ENCODE results near the gene FNIP2. TPM values are rescaled to one million over a fixed set of nuclear protein-coding genes. Genes with fewer than 3 reads are reported as not detected.
"Not testable (repeated sequence)": the region's sequence is repeated elsewhere in the genome, so short reads cannot be mapped to it uniquely, and the experiment has no call there.

FNIP2 gene
- total and polyA plus RNA-seq, 2 donors (not counting 1 experiment from before 2014, with no cell fraction given), result 16.9 to 36.8 TPM

DNA sequence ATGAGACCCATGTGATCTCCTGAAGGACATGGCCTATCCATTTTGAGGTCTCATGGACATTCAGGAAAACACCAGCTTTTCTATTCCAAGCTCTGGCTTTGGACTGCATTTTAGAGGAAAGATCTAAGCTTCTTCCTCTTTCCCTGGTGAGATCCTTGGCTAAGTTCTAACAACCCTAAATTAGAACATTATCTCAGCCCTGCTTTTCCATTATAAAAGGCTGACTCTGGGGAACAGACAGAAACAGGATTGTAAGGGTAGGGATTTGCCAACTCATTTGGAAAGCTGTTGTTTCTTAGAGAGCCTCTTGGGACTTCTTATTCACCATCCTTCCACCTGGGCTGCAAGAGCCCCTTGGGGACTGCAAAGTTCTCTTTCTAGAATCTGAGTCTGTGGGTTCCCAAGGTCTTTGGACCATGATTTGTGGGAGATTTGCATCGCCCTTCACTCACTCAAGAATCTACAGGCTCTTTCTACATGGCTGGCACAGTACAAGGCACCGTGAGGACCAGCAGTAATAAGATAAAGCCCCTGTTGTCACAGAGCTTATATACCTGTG is 146.9 kb downstream of the FNIP2 start:
- Histone ChIP-seq H4K20me1 (ENCODE audit: control insufficient read depth, extremely low read depth, insufficient read depth, low read length) (no peaks in the 10 kb centered on the region), H2AFZ (ENCODE audit: low read length) (no peak overlapping the region), H3K4me2 (ENCODE audit: extremely low read depth, insufficient read depth, low read length) (no peak overlapping the region), H3K4me1 (ENCODE audit: control insufficient read depth, extremely low read depth, insufficient read depth, low read length) (peaks cover 10% of the 10 kb centered on the region), H3K36me3 (ENCODE audit: control insufficient read depth, insufficient read depth, low read length) (no peaks in the 10 kb centered on the region), H3K9ac (ENCODE audit: insufficient read depth, low read length) (no peak overlapping the region), H3K27me3 (ENCODE audit: control insufficient read depth, insufficient read depth, low read length) (no peaks in the 10 kb centered on the region), H3K27ac (ENCODE audit: insufficient read depth, low read length) (no peak overlapping the region), H3K4me3 (replicated peaks in 1 of 4; ENCODE audit: control extremely low read depth in 1 of 4, insufficient read depth in 1 of 4, low read depth in 3 of 4, low read length in 4 of 4) (no peak overlapping the region), H3K9me3 (ENCODE audit: control insufficient read depth, insufficient read depth, low read depth, low read length) (no peaks in the 10 kb centered on the region), H3K79me2 (ENCODE audit: control insufficient read depth, insufficient read depth, low read length) (no peaks in the 10 kb centered on the region)
- DNase-seq (ENCODE audit: low read depth in 2 of 2), result no peak
- no peak for TF ChIP-seq EZH2 (IDR thresholded peaks at IDR 0.05; ENCODE audit: low read length, missing control alignments)
- TF ChIP-seq, protein P1, sequence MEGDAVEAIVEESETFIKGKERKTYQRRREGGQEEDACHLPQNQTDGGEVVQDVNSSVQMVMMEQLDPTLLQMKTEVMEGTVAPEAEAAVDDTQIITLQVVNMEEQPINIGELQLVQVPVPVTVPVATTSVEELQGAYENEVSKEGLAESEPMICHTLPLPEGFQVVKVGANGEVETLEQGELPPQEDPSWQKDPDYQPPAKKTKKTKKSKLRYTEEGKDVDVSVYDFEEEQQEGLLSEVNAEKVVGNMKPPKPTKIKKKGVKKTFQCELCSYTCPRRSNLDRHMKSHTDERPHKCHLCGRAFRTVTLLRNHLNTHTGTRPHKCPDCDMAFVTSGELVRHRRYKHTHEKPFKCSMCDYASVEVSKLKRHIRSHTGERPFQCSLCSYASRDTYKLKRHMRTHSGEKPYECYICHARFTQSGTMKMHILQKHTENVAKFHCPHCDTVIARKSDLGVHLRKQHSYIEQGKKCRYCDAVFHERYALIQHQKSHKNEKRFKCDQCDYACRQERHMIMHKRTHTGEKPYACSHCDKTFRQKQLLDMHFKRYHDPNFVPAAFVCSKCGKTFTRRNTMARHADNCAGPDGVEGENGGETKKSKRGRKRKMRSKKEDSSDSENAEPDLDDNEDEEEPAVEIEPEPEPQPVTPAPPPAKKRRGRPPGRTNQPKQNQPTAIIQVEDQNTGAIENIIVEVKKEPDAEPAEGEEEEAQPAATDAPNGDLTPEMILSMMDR (conservative IDR thresholded peaks at IDR 0.05 in 1 of 2, IDR thresholded peaks at IDR 0.05 in 1 of 2; ENCODE audit: low read depth in 1 of 2, low read length in 2 of 2), result no peak

DNA sequence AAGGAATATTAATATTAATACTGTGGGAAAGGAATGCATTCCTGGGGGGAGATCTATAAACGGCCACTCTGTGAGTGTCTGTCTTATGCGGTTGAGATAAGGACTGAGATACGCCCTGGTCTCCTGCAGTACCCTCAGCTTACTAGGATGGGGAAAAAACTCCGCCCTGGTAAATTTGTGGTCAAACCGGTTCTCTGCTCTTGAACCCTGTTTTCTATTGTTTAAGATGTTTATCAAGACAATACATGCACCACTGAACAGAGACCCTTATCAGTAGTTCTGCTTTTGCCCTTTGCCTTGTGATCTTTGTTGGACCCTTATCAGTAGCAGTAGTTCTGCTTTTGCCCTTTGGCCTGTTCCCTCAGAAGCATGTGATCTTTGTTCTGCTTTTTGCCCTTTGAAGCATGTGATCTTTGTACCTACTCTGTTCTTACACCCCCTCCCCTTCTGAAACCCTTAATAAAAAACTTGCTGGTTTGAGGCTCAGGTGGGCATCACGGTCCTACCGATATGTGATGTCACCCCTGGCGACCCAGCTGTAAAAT is 151.7 kb downstream of the FNIP2 start:
- not testable (repeated sequence) for H3K27me3 ChIP-seq (ENCODE audit: control insufficient read depth, insufficient read depth, low read length); DNase-seq (ENCODE audit: low read depth in 2 of 2); H3K36me3 ChIP-seq (ENCODE audit: control insufficient read depth, insufficient read depth, low read length); H3K4me1 ChIP-seq (ENCODE audit: control insufficient read depth, extremely low read depth, insufficient read depth, low read length); H3K9me3 ChIP-seq (ENCODE audit: control insufficient read depth, insufficient read depth, low read depth, low read length); H3K4me2 ChIP-seq (ENCODE audit: extremely low read depth, insufficient read depth, low read length); H3K4me3 ChIP-seq (replicated peaks in 1 of 4; ENCODE audit: control extremely low read depth in 1 of 4, insufficient read depth in 1 of 4, low read depth in 3 of 4, low read length in 4 of 4); H4K20me1 ChIP-seq (ENCODE audit: control insufficient read depth, extremely low read depth, insufficient read depth, low read length); H3K79me2 ChIP-seq (ENCODE audit: control insufficient read depth, insufficient read depth, low read length); H3K27ac ChIP-seq (ENCODE audit: insufficient read depth, low read length); H3K9ac ChIP-seq (ENCODE audit: insufficient read depth, low read length); H2AFZ ChIP-seq (ENCODE audit: low read length)

DNA sequence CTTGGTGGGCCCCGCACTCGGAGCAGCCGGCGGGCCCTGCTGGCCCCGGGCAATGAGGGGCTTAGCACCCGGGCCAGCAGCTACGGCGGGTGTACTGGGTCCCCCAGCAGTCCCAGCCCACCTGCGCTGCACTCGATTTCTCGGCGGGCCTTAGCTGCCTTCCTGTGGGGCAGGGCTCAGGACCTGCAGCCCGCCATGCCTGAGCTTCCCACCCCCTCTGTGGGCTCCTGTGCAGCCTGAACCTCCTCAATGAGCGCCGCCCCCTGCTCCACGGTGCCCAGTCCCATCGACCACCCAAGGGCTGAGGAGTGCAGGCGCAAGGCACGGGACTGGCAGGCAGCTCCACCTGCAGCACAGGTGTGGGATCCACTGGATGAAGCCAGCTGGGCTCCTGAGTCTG is 158.9 kb downstream of the FNIP2 start:
- not testable (repeated sequence) for H4K20me1 ChIP-seq (ENCODE audit: control insufficient read depth, extremely low read depth, insufficient read depth, low read length); H3K4me2 ChIP-seq (ENCODE audit: extremely low read depth, insufficient read depth, low read length); H3K9me3 ChIP-seq (ENCODE audit: control insufficient read depth, insufficient read depth, low read depth, low read length); H3K79me2 ChIP-seq (ENCODE audit: control insufficient read depth, insufficient read depth, low read length); DNase-seq (ENCODE audit: low read depth in 2 of 2); H3K4me3 ChIP-seq (replicated peaks in 1 of 4; ENCODE audit: control extremely low read depth in 1 of 4, insufficient read depth in 1 of 4, low read depth in 3 of 4, low read length in 4 of 4); H3K36me3 ChIP-seq (ENCODE audit: control insufficient read depth, insufficient read depth, low read length); H3K27me3 ChIP-seq (ENCODE audit: control insufficient read depth, insufficient read depth, low read length); H3K4me1 ChIP-seq (ENCODE audit: control insufficient read depth, extremely low read depth, insufficient read depth, low read length); H3K9ac ChIP-seq (ENCODE audit: insufficient read depth, low read length); H3K27ac ChIP-seq (ENCODE audit: insufficient read depth, low read length); H2AFZ ChIP-seq (ENCODE audit: low read length)

DNA sequence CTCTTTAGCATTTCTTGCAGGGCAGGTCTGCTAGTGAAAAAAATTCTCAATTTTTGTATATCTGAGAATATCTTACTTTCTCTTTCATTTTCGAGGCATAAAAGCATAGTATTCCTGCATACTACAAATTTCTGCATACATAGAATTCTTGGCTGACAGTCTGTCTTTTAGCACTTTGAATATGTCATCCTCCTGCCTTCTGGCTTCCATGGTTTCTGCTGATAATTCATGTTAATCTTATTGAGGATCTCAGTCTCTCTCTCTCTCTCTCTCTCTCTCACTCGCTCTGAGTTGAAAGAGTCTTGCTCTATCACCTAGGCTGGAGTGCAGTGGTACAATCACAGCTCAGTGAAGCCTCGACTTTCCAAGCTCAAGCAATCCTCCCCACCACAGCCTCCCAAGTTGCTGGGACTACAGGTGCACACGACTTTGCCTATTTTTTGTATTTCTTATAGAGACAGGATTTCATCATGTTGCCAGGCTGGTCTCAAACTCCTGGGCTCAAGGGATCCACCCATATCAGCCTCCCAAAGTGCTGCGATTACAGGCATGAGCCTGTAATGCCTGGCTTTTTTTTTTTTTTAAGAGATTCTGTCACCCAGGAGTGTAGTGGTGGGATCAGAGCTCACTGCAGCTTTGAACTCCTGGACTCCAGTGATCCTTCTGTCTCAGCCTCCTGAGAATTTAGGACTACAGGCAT is 161.3 kb downstream of the FNIP2 start:
- H3K4me1 ChIP-seq (ENCODE audit: control insufficient read depth, extremely low read depth, insufficient read depth, low read length), result no peaks in the 10 kb centered on the region
- H3K27me3 ChIP-seq (ENCODE audit: control insufficient read depth, insufficient read depth, low read length), result no peaks in the 10 kb centered on the region
- peak overlapping the region; percentile 34 for H3K4me2 ChIP-seq (ENCODE audit: extremely low read depth, insufficient read depth, low read length)
- no peak for DNase-seq (ENCODE audit: low read depth in 2 of 2)
- peak overlapping the region in 2 of 4 experiments; percentile 1 to 2 for H3K4me3 ChIP-seq (replicated peaks in 1 of 4; ENCODE audit: control extremely low read depth in 1 of 4, insufficient read depth in 1 of 4, low read depth in 3 of 4, low read length in 4 of 4)
- no peak overlapping the region for H3K27ac ChIP-seq (ENCODE audit: insufficient read depth, low read length)
- no peaks in the 10 kb centered on the region for H3K36me3 ChIP-seq (ENCODE audit: control insufficient read depth, insufficient read depth, low read length)
- no peak overlapping the region for H2AFZ ChIP-seq (ENCODE audit: low read length)
- H3K9ac ChIP-seq (ENCODE audit: insufficient read depth, low read length), result no peak overlapping the region
- no peaks in the 10 kb centered on the region for H3K79me2 ChIP-seq (ENCODE audit: control insufficient read depth, insufficient read depth, low read length)
- no peaks in the 10 kb centered on the region for H3K9me3 ChIP-seq (ENCODE audit: control insufficient read depth, insufficient read depth, low read depth, low read length)
- H4K20me1 ChIP-seq (ENCODE audit: control insufficient read depth, extremely low read depth, insufficient read depth, low read length), result no peaks in the 10 kb centered on the region
- TF ChIP-seq, protein P1 (conservative IDR thresholded peaks at IDR 0.05 in 1 of 2, IDR thresholded peaks at IDR 0.05 in 1 of 2; ENCODE audit: low read depth in 1 of 2, low read length in 2 of 2), result no peak
- no peak for TF ChIP-seq EZH2 (IDR thresholded peaks at IDR 0.05; ENCODE audit: low read length, missing control alignments)
